GOT3 (cell line): ENCODE results near the gene ANKRD23.
"Not testable (repeated sequence)": the region's sequence is repeated elsewhere in the genome, so short reads cannot be mapped to it uniquely, and the experiment has no call there.

Source experiments
- DNase-seq: peaks from one replicate; lab custom pipeline; 2025; ENCODE audit warnings: mixed read lengths; lab: John Stamatoyannopoulos, UW

The ANKRD23 gene

DNA sequence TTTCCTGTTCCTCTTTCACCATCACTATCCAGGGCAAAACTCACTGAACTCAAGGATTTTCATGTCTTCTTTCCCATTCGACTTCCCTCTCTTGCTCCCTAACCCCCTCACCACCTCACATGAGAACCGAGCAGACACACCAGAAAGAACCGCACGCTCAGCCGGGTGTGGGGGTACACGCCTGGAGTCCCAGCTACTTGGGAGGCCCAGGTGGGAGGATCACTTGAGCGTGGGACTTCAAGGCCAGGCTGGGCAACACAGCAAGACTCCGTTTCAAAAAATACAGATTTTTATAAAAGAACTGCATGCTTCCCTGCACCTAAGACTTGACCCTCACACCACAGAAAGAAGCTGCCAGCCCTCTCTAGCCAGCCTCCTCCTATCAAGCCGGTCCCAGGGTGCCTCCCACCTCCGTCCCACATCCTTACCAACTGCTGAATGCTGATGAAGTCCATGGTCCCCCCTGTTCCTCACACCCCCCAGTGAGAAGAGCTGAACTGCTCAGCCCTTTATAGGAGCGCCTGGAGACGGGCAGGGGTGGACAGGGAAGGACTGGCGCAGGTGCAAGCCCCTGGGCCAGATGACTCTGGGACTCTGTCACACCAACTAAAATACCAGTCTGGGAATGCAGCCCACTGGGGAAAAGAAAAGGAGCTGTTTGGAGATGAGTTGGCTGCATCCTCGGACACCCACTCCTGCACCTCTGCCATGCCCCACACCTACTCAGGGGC, at the start of gene ANKRD23:
ANKRD23 (minus strand) TSS at position 484 of the 731 bp plus-strand sequence; CDS start at position 455, 29 bp downstream.
- no peak for DNase-seq

DNA sequence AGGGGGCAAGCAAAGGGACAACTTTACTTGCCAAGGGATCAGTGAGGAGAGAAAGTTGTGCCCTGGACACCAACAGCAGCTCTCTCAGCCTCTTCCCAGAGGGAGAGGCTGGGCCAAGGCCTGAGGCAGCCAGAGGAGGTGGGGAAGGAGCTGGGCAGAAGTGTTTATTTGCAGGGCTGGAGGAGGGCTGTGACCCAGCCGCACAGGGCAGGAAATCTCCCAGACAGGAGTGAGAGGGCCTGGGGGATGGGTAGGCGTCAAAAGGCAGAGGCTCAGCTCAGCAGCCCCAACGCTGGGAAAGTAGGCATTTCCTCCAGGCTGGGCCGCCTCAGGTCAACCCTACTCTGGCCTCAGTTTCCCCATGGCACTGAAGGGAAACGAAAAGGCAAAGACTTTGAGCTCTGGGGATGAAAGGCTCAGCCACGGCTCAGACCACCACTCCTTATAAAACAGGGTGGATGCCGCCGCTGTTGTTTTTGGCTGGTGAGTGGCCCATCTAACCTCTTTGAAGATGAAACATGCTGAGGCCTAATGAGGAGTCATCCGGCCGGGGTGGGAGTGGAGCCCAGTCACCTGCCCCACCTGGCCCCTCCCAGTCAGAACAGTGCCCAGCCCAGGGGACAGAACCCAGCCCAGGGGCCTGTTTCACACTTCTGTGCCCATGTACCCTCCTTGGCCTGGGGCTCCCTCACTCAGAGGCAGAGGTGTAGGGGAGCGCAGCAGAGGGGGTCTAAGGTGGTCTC, 47.9 kb upstream of the ANKRD23 start:
- no peak for DNase-seq

DNA sequence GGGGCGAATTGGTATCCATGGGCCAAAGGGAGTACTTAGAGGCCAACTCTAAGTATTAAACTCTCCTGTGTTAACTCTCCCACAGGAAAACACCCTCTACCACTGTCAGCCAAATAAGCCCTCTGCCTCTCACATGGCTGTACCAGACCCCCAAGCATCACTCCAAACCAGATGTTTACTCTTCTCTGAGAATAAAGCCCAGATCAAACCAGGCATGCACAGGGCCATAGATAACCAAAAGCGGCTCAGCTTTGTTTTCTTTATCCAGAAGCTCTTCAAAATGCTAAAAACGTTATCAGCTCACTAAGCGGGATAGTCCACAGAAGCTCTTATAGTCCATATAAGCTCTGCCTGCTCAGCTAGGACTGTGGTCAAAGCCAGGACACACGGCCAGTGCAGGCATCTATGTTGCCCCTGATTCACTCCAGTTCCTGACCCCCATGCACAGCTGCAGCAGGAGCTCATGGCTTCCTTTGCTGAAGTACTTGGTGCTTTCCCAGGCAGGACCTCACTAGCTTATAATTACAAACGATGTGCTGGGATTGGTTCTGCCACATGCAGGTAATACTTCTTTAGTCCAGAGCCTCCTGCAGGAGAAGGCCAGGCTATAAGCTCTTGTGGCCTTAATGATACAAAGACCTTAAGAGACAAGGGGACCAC, 47.0 kb upstream of the ANKRD23 start:
- no peak for DNase-seq

DNA sequence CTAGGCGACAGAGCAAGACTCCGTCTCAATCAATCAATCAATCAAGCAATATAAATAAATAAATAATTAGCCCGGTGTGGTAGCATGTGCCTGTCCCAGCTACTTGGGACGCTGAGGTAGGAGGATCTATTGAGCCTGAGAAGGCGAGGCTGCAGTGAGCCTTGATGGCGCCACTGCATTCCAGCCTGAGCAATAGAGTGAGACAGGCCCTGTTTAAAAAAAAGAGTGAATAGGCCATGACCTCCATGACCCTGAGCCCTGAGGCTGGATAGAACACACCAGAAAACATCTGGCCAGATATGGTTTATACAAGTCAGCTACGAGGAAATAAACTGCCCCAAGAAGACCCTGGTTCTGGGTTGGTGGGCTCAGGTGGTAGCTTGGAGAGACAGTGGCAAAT, 46.4 kb upstream of the ANKRD23 start:
- DNase-seq, result no peak

DNA sequence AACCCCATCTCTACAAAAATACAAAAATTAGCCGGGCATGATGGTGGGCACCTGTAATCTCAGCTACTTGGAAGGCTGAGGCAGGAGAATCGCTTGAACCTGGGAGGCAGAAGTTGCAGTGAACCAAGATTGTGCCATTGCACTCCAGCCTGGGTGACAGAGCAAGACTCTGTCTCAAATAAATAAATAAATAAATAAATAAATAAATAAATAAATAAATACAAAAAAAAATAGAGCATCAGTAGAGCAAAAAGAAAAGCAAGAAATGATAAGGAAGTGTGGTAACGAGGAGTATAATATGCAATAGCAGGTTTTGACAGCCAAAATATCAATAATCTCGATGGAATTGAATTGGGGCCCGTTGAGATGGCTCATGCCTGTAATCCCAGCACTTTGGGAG, 45.7 kb upstream of the ANKRD23 start:
- DNase-seq, result not testable (repeated sequence)

DNA sequence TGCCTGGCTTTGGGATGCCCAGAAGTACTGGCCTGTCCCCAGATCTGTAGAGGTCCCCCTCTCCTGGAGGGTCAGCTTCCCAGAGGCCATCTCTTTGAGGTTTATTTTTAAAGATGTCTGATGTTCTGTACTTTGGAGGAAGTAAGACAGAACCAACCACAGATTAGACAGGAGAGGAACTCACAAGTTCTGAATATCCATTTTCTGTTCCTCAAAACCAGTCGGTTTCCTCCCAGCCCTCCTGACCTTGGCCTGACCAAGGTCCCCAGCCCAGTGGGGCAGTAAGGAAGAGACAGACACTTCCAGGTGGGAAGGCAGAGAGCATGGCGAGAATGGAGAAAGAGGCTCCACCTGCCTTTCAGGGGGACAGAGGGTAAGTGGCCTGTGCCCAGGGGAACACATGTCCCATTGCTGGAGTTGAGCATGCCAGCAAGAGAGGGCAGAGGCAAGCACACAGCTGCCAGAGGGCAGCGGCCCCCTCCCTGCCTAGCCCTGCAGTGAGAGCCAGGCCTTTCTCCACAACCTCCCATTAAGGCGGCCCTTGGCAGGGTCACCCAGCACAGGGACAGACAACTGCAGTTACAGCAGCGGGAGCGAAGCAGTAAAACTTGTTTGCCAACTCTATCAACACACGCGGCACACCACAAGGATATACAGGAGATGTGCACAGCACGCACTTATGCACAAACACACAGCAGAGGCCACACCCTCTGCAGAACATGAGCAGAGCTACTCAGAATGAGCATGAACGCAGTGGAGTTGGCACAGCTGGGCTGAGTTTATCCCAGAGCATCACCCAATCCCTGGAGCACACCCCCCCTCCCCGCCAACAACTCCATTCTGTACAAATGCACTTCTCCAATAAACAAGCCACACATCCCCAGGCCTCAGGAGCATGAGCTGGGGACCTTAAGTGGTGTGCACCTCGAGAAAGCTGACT, 44.5 kb upstream of the ANKRD23 start:
- DNase-seq, result no peak

DNA sequence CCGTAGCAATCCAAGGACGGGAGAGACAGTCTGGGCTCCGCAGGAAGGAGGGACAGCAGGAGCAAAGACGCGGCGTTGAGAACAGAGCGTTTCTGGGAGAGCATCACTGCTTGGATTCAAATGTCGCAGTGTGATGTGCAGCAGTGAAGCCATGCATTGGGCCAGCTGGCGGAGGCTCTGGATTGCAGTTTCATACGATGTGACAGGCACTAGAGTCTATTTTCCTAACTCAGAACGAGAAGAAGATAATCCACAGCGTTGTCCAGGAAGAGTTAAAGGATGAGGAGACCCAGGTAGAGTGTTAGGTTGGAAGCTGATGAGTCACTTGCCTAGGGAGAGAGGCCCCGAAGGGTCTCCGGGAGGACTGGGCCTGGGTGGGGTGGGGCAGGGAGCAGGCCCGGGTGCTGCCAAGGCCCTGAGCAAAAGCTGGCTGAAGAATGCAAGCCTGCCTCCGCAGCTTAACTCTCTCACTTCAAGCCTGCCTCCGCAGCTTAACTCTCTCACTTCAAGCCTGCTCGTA, 43.7 kb upstream of the ANKRD23 start:
- no peak for DNase-seq

DNA sequence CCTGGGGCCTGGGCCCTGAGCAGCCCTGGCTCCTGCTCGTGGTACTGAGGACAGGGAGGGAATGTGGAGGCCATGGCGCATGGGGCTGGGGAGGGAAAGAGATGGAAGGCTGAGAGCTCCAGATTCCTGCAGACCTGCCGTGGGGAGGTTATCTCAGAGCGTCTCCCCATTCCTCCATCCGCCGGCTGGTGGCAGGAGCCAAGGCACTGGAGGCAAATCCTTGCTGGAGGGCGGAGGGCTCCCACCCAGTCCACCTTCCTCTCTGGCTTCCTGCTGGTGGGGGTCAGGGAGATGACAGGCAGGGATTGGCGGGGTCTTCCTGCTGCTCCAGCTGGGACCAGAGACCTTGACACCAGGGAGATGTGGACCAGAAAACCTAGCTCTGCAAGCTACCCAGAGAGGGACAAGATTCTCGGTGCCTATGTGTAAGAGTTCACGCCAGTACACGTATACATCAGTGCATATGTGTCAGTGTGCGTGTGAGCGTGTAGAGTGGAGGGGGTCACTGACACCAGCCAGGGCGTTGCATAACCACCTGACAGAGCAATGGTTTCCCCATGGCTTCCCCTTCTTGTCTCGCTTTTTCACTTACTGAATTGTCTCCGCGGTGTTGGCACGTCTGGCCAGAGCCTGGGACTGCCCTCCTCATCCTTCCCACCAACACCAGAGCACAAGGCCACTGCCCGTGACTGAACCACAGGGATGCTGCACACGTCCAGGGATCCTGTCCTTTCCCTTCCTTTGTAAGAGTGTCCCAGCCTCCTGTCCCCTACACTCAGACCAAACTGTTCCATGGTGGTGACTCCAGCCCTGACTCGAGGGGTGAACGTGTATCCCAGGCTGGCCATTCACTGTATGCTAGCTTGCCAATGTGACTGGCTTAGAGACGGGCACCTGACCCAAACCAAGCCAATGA, 41.9 kb upstream of the ANKRD23 start:
- DNase-seq, result no peak

DNA sequence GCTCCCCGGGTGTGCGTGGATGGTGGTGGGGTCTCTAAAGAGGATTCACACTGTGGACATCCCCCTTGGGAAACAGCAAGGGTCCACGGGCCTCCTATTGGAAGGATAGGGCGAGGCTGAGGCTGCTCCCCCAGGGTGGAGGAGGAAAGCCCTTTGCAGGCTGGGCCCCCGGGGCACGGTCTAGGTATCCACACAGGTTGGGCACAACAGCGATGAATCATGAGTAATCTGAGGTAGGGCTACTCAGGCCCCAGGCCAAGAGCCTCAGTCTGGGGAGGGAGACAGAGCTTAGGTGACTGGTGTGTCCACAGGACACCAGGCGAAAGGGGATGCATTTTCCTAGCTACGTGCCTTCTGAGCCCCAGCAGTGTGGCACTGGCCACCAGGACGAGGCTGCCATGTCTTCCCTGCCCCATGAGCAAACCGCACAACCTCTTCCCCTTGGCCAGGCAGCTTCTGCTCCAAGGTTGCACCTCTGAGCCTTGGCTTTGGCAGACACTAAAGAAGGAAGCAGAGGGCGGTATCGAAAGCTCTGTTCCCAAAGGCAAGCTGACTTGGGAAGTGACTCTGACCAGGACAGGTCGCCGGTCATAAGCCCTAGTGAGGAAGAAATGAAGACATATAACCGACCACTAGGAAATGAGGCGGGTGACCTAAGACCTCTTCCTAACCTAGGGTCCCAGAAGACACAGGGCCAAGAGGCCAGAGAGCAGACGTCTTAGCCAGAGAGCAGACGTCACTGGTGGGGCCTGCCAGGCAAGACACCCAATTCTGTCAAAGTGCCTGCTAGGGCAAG, 40.7 kb upstream of the ANKRD23 start:
- DNase-seq, result no peak

DNA sequence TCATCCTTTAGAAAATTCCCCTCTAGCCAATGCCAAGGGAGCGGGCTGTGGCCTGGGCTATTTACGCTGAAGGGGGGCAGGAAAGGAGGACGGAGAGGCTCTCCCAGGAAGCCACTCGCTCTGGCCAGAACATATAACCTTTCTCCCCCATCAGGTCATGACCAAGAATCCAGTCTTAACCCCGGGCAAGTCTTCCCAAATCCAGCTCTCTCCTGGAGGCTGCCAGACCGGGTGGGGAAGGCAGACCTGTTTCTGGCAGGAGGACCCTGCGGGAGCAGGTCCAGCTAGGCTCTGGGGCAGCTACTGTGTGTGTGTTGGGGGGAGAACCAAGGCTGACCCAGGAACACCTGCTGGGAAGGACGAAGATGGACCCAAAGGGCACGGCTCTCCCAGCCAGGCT, 39.5 kb upstream of the ANKRD23 start:
- no peak for DNase-seq

DNA sequence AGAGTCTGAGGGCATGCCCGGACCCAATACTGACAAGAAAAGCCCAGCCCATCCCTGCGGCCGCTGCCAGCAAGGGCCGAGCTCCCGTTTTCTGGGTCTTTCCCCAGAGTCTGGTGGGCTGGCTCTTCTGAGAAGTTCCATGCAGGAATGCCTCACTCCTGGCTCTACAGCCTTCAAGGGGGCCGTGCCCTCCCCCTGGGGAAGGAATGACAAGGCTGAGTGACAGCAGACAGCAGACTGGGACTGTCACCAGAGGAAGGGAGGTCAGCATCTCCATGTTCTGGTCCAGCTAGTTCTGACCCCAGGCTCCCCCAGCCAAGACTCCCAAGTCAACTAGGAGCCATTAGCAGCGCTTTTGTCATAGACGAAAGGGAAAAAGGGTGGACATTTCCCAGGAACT, 39.1 kb upstream of the ANKRD23 start:
- no peak for DNase-seq

DNA sequence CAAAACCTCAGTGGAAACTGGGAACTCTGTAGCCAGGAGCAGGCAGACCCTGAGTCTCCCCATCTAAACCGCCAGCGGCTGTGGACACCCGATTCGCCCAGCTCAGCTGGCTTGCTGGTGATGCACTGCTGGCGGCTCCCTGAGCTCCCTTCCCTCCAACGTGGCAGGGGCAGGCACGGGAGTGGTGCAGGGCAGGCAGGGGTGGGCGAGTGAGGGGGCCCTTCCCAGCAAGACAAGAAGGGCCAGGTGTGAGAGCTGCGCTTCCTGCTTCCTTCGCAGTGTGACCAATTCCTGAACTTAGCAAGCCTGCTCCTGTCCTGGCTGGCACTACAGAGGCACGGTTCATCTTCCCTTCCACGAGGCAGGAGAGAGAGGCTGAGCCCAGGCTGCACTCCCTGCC, 38.4 kb upstream of the ANKRD23 start:
- DNase-seq, result no peak

DNA sequence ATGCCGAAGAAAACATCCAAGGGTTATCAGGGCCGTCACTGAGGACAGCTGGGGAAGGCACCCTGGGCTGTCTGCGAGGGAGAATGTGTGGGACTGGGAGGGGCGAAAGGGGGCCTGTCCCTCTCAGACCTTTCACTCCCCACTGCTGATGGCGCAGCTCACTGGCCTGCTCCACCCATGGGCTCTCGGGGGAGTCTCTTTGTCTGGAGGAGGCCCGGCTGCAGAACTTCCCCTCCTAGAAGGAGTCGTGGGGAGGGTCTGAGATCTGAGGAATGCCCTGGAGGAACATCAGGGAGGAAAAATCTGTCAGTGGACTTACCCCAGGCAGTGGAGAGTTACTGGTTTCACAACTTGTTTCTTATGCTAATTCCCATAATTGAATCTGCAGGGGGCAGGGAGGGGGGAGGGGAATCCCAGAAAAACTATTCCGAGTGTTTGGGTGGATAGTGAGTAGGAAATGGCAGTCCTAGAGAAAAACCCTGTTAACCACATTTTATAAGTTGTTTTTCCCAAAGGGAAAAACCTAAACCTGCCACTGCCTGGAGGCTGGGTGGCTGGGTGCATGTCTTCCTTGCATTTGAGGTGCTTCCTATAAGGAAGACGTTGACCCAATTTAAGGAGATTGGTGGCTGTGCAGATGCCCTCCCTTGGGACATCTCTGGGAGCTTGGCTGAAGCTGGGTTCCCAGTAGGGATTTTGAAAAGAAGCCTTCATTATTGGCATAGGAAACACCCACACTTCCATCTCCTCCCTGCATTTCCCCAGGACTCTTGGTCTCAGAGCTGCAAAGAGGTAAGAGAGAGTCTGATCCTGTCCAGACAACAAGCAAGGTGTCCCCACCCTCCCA, 37.8 kb upstream of the ANKRD23 start:
- no peak for DNase-seq

DNA sequence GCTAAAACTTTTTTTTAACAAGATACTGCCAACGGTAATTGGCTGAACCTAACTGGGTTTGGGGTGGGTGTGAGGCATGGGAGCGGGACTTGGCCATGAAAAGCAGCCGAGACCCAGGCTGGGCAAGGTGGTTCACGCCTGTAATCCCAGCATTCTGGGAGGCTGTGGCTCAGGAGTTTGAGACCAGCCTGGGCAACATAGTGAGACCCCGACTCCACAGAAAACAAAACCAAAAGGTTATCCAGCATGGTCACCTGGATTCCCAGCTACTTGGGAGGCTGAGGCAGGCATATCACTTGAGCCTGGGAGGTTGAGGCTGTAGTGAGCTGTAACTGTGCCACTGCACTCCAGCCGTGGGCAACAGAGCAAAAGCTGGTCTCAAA, 37.1 kb upstream of the ANKRD23 start:
- no peak for DNase-seq

DNA sequence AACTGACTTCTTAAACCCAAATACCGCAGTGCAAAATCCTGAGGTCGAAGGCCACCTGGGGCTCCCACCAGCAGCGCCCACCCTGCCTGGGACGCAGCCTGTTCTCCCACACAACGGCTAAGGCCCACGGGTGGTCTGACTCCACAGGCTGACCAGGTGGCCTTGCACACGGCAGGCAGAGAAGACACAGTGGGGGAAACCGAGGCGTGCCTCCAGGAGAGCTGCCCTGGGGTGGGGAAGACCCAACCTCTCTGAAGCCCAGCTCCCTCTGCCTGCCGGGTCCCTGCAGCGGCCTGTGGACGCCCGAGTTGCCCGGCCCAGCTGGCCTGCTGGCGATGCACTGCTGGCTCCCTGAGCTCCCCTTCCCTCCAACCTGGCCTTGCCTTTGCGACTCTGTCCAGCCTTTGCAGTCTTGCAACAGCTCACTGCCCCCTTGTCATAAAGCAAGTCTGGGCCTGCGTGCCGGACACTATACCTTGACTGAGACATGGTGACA, 35.8 kb upstream of the ANKRD23 start:
- DNase-seq, result no peak

DNA sequence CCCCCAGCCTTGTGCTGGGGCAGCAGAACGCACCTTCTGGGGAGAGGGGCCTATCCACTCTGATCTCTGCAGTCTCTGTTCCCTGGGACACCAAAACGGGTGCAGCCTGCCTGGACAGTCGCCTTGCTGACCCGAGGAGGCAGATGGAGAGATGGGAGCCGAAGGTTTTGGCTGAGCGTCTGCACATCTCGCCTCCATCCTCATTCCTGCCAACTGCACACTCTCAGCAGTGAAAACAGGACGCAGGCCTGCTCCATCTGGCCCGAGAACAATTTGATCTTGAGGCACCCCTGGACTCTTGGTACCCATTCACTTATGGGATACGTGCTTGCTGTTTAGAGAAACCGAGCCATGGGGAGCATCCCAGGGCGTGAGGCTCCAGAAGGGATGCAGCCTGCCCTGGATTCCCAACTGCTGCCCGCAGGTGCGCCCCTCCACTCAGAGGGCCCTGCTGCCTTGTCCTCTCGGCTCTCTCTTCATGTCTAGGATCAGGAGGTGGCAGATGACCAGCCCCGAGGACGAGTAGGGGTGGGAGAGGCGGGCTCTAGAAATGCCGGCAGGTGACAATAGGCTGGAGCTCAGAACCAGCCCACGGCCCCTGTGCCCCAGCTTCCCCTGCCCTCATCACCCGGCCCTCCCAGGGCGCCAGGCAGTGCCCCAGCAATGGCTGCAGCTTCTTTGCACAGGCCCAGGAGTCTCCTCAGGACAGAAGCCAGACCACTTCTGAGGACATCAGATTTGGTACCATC, 35.1 kb upstream of the ANKRD23 start:
- DNase-seq, result no peak

DNA sequence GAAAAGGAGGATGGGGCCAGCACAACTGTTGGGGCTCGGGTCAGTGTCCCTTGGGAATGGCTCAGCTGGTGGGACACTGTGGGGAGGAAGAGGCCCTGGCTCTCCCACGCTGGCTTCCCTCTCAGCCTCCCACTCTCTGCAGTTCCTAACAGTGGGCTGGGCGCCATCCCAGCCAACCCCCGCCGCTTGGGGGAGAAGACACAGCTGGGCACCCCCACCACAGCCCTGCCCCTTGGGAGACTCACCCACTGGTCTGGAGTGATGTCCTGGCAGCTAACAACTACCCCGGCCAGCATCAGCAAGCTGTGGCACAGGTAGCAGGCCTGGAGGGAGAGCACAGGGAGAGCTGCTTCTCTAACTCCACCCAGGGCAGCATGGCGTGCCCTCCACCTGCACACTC, 34.4 kb upstream of the ANKRD23 start:
- no peak for DNase-seq

DNA sequence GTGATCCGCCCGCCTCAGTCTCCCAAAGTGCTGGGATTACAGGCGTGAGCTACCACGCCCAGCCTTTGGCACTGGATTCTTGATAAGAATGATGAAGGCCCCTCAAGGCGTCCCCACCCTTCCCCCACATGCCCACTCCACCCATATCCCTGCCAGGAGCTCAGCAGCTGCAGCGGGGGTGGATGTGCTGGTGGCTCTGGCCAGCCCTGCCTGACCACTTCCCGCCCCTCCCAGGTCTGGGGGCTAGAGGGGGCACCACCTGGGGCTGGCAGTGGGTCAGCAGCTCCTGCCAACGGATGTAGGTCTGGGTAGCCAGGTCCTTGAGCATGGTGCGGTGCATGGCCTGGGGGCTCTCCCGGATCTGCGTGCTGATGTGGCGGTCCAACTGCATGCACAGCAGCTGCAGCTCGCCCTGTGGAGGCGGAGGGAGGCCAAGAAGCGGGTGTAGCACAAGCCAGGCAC, 33.8 kb upstream of the ANKRD23 start:
- DNase-seq, result no peak
